ENCODE data around the gene SDF2L1. TPM values are rescaled to one million over a fixed set of nuclear protein-coding genes. Genes with fewer than 3 reads are reported as not detected.
A peak's percentile ranks its signal among the peaks of the same experiment; 100 is the strongest.
"Not testable (repeated sequence)": the region's sequence is repeated elsewhere in the genome, so short reads cannot be mapped to it uniquely, and the experiment has no call there.

Gene SDF2L1
- total RNA-seq, 1 donor: 41.7 TPM

DNA sequence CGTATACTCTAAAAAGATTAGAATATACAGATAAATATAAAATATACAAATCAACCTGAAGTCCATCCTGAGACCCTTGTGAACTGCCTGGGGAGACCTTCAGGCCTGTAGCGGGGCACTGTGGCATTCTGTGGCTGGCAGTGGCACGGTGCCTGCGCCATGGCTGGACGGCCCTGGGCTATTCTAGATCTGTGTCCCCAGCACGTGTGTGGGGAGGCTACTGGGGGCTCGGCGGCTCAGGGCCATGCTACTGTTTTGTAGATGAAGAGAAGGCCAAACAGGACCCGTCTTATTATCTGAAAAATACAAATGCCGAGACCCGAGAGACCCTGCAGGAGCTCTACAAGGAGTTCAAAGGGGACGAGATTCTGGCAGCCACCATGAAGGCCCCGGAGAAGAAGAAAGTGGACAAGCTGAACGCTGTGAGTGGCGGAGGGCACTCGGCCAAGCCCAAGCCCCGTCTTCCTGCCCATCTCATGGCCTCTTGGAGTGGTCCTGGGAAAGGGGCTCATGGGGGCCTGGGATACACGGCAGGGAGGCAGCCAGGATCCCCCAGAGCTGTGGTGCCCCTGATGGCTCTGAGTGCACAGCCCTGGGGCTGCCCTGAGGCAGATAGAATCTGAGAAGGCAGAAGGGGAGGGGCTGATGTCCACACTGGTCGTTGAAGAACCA lies 42.5 kb downstream of the SDF2L1 start:
- no peak for DNase-seq (ENCODE audit: low read depth in 2 of 3, low spot score in 2 of 3)

- no peak for DNase-seq (ENCODE audit: low read depth in 2 of 3, low spot score in 2 of 3)
Observed at GRCh38 chr22:21685164-21685513, 43.0 kb downstream of the SDF2L1 start.

DNA sequence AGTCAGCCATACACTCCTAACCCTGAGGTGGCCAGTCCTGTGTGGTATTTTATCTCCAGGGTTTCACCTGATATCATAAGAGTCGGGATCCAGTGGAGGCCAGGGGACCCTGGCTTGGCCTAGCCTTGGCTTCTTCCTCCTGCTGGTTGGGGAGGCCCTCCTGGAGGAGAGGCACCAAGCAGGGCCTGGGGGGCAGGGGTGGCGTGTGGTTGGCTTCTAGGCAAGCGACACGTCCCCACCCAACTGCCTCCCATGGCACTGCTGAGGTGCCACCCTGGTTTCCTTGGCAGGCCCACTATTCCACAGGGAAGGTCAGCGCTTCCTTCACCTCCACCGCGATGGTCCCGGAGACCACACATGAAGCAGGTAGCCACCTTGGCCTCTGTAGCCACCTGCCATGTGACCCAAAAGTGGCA lies 44.1 kb downstream of the SDF2L1 start:
- no peak for DNase-seq (ENCODE audit: low read depth in 2 of 3, low spot score in 2 of 3)

GRCh38 chr22:21686634-21687393 lies 44.7 kb downstream of the SDF2L1 start:
- no peak for DNase-seq (ENCODE audit: low read depth in 2 of 3, low spot score in 2 of 3)

DNA sequence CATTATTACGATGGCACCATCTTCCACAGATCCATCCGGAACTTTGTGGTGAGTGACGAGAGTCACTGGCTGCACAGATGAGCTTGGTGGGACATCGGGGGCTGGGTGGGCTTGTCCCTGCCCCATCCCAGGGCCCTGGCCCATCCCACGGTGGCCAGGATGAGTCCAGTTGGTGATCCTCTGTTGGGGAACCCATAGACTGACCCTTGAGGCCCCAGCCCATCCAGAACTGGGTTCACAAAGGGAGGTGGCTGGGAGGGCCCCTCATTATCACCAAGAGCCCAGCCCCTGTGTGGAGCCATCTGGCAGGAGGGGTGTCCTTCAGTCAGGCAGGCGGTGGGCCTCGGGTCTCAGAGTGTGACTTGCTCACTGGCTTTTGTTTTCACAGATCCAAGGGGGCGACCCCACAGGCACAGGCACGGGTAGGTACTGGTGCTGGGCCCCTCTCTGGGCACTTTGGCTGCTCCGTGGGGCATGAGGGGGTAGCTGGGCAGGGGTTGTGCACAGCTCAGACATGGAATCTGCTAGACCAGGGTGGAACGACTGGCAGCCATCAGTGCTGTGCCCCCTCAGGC lies 45.7 kb downstream of the SDF2L1 start:
- DNase-seq (ENCODE audit: low read depth in 2 of 3, low spot score in 2 of 3): no peak

DNA sequence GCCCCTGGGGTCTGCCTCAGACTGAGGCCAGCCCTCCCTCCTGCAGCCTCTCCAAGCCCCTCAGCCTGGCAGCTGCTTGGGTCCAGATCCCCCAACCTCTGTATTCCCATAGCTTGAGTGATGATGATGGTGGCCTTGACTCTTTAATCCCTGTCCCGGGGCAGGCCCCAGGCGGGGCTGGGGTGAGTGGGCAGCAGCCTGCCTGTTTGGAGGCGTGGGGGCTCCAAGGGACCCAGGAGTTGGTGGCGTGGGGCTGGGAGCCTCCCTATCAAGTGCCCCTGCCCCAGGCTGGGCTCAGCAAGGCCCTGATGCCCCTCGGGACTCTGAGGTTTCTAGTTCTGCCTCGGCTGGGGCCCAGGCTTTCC lies 46.2 kb downstream of the SDF2L1 start:
- DNase-seq (ENCODE audit: low read depth in 2 of 3, low spot score in 2 of 3): no peak

DNA sequence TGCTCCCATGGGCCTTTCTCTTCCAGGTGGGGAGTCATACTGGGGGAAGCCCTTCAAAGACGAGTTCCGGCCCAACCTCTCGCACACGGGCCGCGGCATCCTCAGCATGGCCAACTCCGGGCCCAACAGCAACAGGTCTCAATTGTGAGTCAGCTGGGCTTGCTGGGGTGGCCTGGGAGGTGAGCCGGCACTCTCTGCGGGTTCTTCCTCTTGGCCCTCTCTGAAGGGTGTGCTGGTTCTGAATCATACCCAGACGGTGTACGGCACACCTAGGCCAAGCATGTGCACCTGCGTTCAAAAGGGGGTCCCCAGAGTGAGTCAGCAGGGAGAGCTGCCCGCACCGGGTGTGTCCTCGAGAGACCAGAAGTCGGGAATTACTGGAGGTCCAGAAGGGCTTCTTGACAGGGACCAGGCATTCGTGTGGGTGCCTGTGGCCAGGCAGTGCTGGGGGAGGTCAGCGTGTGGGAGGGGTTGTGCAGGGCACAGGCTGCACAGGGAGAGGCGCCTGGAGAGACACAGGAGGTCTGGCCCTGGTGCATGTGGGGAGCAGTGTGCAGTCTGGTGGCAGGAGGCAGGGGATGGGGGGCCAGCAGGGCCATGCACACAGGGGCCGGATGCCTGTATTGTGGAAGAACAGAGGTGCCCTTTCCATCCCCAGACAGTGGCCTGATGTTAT lies 46.7 kb downstream of the SDF2L1 start:
- no peak for DNase-seq (ENCODE audit: low read depth in 2 of 3, low spot score in 2 of 3)

GRCh38 chr22:21690401-21690801 lies 48.3 kb downstream of the SDF2L1 start:
- no peak for DNase-seq (ENCODE audit: low read depth in 2 of 3, low spot score in 2 of 3)

GRCh38 chr22:21691816-21692215 lies 49.7 kb downstream of the SDF2L1 start:
- DNase-seq (ENCODE audit: low read depth in 2 of 3, low spot score in 2 of 3): no peak

DNA sequence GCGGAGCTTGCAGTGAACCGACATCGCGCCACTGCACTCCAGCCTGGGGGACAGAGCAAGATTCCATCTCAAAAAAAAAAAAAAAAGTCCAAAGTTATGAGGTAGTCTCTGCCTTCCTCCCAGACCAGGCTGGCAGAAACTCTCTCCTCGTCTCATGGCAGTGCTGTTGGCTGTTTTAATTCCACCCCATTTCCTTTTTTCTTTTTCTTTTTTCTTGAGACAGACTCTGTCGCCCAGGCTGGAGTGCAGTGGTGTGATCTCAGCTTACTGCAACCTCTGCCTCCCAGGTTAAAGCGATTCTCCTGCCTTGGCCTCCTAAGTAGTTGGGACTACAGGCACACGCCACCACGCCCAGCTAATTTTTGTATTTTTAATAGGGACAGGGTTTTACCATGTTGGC lies 50.8 kb downstream of the SDF2L1 start:
- DNase-seq (ENCODE audit: low read depth in 2 of 3, low spot score in 2 of 3): not testable (repeated sequence)

DNA sequence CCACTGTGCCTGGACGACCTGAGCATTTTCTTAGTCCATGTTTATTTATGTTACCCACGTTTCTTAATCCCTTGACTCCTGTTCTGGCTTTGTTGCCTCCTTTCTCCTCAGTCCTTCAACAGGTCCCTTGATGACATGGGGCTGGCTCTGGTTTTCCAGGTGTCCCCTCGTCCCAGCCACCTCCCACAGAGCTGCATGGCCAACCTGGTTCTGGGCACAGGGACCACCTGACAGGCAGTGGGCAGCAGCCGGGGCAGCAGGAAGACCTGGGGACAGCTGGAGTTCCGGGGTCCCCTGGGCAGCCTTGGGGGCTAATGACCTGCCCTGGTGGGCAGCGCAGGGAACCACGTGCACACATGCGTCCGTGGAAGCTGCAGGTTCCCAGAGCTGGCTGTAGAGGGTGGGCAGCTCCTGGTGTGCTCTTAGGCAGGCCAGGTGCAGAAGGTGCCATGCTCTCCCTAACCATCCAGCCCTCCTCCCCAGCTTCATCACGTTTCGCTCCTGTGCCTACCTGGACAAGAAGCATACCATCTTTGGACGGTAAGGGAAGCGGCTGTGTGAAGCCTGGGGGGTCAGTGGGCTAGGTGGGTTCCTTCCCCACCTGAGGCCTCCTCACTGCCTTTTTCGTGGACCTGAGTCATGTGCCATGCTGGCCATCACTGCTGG lies 51.4 kb downstream of the SDF2L1 start:
- no peak for DNase-seq (ENCODE audit: low read depth in 2 of 3, low spot score in 2 of 3)

Small RNA genes within 50 kb of the gene (small RNA-seq; reads per million reads assigned to genes)
- gene MIR301B: 6.3 reads per million, percentile 89 among the genes with 10 or more reads in this experiment

Other genes starting within 250 kb of the SDF2L1 start
- gene HIC2, start 224.9 kb upstream of the SDF2L1 start, total RNA-seq: 13.7 TPM
- gene TMEM191C, start 174.9 kb upstream of the SDF2L1 start, total RNA-seq: 1.6 TPM
- gene RIMBP3C, start 90.8 kb upstream of the SDF2L1 start, total RNA-seq: 5.9 TPM
- gene UBE2L3, start 74.6 kb upstream of the SDF2L1 start, total RNA-seq: 20.7 TPM
- 53.3 TPM for gene YDJC, start 12.3 kb upstream of the SDF2L1 start, total RNA-seq
- gene CCDC116, start 9.5 kb upstream of the SDF2L1 start, total RNA-seq: 0.27 TPM
- 39.6 TPM for gene PPIL2, start 23.7 kb downstream of the SDF2L1 start, total RNA-seq
- gene YPEL1, start 93.5 kb downstream of the SDF2L1 start, total RNA-seq: 11.8 TPM
- gene MAPK1, start 225.3 kb downstream of the SDF2L1 start, total RNA-seq: 38.8 TPM

Measured in hematopoietic multipotent progenitor cell (in vitro differentiated cells).